ENCODE data around the gene INPPL1. TPM values are rescaled to one million over a fixed set of nuclear protein-coding genes. Genes with fewer than 3 reads are reported as not detected.

The INPPL1 gene
- total RNA-seq, 2 donors from 2014 or later: 85.0 to 142 TPM

DNA sequence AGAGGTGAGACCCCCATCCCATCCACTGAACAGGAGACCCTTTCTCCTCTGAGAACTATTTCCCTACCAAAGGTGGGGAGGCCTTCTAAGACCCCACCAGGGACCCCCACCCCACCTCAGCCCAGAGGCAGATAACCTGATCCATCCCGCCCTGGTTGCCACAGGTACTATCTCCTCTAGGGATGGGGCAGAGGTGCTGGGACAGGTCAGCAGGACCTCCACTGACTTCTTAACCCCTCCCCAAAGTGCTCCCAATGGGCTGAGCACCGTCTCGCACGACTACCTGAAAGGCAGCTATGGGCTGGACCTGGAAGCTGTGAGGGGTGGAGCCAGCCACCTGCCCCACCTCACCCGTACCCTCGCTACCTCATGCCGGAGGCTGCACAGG lies 4.3 kb downstream of the INPPL1 start:
- Histone ChIP-seq H3K4me3 (no peak overlapping the region), H3K4me1 (replicated peaks) (peaks cover 8% of the 10 kb centered on the region), H3K9me3 (no peaks in the 10 kb centered on the region), H3K36me3 (peaks cover 16 to 45% of the 10 kb centered on the region in 2 donors), H3K27me3 (replicated peaks; ENCODE audit: insufficient read depth) (no peaks in the 10 kb centered on the region), H3K27ac (no peak overlapping the region)
- DNase-seq (ENCODE audit: low spot score): no peak
- 84% methylated on average over 7 of the region's 7 CpGs for WGBS
- intact Hi-C loops (cut with DNase I): loop anchor here (10.0 kb wide), 1 partner anchor 194 kb away; no protein-coding TSS in a partner anchor
- no peak for TF ChIP-seq POLR2A (IDR thresholded peaks at IDR 0.05)
- TF ChIP-seq POLR2AphosphoS5 (IDR thresholded peaks at IDR 0.05): no peak
- TF ChIP-seq CTCF (IDR thresholded peaks at IDR 0.05): no peak

GRCh38 chr11:72229336-72229924 lies 4.9 kb downstream of the INPPL1 start:
- WGBS: 97% methylated on average over 8 of the region's 8 CpGs
- Histone ChIP-seq H3K27ac (no peak overlapping the region), H3K9me3 (no peaks in the 10 kb centered on the region), H3K27me3 (replicated peaks; ENCODE audit: insufficient read depth) (no peaks in the 10 kb centered on the region), H3K4me1 (replicated peaks) (peaks cover 8% of the 10 kb centered on the region), H3K4me3 (no peak overlapping the region), H3K36me3 (peaks cover 16 to 49% of the 10 kb centered on the region in 2 donors)
- TF ChIP-seq CTCF (IDR thresholded peaks at IDR 0.05) (no peak), POLR2A (IDR thresholded peaks at IDR 0.05) (no peak), POLR2AphosphoS5 (IDR thresholded peaks at IDR 0.05) (no peak)
- intact Hi-C loops (cut with DNase I): loop anchor here (10.0 kb wide), 1 partner anchor 195 kb away; no protein-coding TSS in a partner anchor
- no peak for DNase-seq (ENCODE audit: low spot score)

GRCh38 chr11:72229925-72230763 lies 5.6 kb downstream of the INPPL1 start:
- H3K4me1 ChIP-seq (replicated peaks): peaks cover 8% of the 10 kb centered on the region
- no peaks in the 10 kb centered on the region for H3K27me3 ChIP-seq (replicated peaks; ENCODE audit: insufficient read depth)
- no peak overlapping the region for H3K4me3 ChIP-seq
- peaks cover 18 to 50% of the 10 kb centered on the region in 2 donors for H3K36me3 ChIP-seq
- TF ChIP-seq POLR2A (IDR thresholded peaks at IDR 0.05) (no peak), POLR2AphosphoS5 (IDR thresholded peaks at IDR 0.05) (no peak), CTCF (IDR thresholded peaks at IDR 0.05) (no peak)
- intact Hi-C loops (cut with DNase I): loop anchor here (10.0 kb wide), 2 partner anchors 195 to 215 kb away; no protein-coding TSS in a partner anchor
- DNase-seq (ENCODE audit: low spot score): no peak
- no peak overlapping the region for H3K27ac ChIP-seq
- H3K9me3 ChIP-seq: no peaks in the 10 kb centered on the region
- WGBS: 88% methylated on average over 21 of the region's 21 CpGs

DNA sequence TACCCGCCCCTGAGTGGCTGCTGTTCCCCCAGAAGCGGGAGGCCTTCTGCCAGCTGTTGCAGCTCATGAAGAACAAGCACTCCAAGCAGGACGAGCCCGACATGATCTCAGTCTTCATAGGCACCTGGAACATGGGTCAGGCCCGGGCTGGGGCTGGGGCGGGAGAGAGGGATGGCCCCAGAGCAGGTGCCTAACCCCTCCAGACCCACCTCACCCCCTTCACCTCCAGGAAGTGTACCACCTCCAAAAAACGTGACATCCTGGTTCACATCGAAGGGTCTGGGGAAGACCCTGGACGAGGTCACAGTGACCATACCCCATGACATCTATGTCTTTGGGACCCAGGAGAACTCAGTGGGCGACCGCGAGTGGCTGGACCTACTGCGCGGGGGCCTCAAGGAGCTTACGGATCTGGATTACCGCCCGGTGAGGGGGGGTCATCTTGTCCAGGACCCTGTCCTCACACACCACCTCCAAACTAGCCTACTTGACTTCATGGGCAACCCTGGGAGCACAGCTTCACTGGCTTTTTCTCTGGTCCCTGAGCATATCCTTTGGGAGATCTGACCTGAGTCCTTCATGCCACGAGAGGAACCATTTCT lies 6.3 kb downstream of the INPPL1 start:
- Histone ChIP-seq H3K27me3 (replicated peaks; ENCODE audit: insufficient read depth) (no peaks in the 10 kb centered on the region), H3K27ac (no peak overlapping the region), H3K4me3 (no peak overlapping the region), H3K4me1 (replicated peaks) (peaks cover under 1% of the 10 kb centered on the region), H3K9me3 (no peaks in the 10 kb centered on the region), H3K36me3 (peaks cover 20 to 52% of the 10 kb centered on the region in 2 donors)
- TF ChIP-seq POLR2A (IDR thresholded peaks at IDR 0.05) (no peak), POLR2AphosphoS5 (IDR thresholded peaks at IDR 0.05) (no peak)
- DNase-seq (ENCODE audit: low spot score): no peak
- intact Hi-C loops (cut with DNase I): loop anchor here (10.0 kb wide), 1 partner anchor 216 kb away; no protein-coding TSS in a partner anchor
- WGBS: 89% methylated on average over 18 of the region's 18 CpGs

Data from prostate gland (tissue), 2 donors.